HAP-1 (cell line): ENCODE measurements around the gene PDLIM1.
A peak's percentile ranks its signal among the peaks of the same experiment; 100 is the strongest.

Experiments
- DNase-seq, 2 experiments: peaks; one replicate each; pipeline ENCODE4 v3.0.0-alpha.2; 2016 to 2020; ENCODE audit warnings: low spot score in 2 of 2
- H3K27me3 ChIP-seq: fragments of 250-450 bp; sonication (Bioruptor Pico); 2 replicates; pipeline ENCODE4 v1.5.1; 2020; ENCODE audit warnings: low read depth, mild to moderate bottlenecking, moderate library complexity
- H3K36me3 ChIP-seq: fragments of 250-450 bp; sonication (Bioruptor Pico); replicated peaks from 2 replicates; pipeline ENCODE4 v1.5.1; 2020; ENCODE audit warnings: mild to moderate bottlenecking
- H3K4me1 ChIP-seq: fragments of 250-450 bp; sonication (Bioruptor Pico); 2 replicates; pipeline ENCODE4 v1.5.1; 2020; ENCODE audit warnings: mild to moderate bottlenecking
- H3K4me3 ChIP-seq: fragments of 250-450 bp; sonication (Bioruptor Pico); 2 replicates; pipeline ENCODE4 v1.5.1; 2020; ENCODE audit warnings: mild to moderate bottlenecking, moderate library complexity
- H3K9me3 ChIP-seq: fragments of 250-450 bp; sonication (Bioruptor Pico); 2 replicates; pipeline ENCODE4 v1.5.1; 2020; ENCODE audit warnings: mild to moderate bottlenecking, moderate library complexity
- in situ Hi-C: fragments of 300-500 bp; cut with MboI; formaldehyde crosslinking; loops from 3 replicates; pipeline ENCODE4 v1.14.3; 2020; ENCODE audit warnings: low sequenced_read_pairs, inconsistent platforms, mixed read lengths

PDLIM1 gene

DNA sequence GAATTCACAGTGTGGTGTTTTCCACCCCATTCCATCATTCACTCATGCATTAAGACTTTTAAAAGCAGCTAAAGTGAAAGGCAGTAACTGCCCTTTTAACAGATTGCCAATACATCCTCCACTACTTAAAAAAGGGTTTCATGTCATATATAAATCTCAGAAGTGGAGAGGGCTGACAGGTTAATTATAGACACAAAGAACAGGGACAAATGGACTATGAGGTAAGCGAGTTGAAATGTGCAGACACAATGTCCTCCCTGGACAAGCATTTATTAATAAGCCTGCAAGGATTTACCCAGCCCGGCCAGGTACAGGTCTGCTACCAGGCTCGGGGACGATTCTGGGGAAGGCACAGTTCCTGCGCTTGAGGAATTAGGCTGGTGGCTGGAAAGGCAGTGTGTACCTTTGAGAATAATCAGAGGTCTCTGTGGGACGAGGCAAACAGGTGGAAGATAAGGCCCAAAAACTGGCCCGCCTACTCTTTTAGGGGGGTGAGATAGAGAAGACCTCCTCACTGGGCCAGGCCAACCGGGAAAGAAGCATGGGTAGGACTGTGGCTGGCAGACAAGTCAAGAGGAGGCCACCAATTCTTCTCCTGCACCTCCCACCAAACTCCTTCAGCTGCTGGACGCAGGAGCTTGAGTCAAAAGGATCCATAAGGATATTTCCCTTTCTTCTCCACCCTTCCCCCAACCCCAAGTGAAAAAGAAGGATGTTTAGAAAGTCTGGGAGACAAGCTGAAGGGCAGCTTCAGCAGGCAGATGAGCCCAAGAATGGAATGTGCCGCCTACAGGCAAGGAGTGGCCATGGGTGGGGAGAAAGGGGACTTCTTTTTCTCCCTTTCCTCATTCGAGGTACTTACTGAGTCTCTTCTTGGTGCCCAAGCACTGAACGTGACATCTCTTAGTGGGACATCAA lies 1.5 kb downstream of the PDLIM1 start:
- DNase-seq, result peak; percentile 40 to 65
- Histone ChIP-seq H3K27me3 (no peaks in the 10 kb centered on the region), H3K36me3 (no peaks in the 10 kb centered on the region), H3K4me3 (peak overlapping the region; percentile 81), H3K4me1 (peaks cover 9% of the 10 kb centered on the region), H3K9me3 (no peaks in the 10 kb centered on the region)
- in situ Hi-C loops, result no loop called here

DNA sequence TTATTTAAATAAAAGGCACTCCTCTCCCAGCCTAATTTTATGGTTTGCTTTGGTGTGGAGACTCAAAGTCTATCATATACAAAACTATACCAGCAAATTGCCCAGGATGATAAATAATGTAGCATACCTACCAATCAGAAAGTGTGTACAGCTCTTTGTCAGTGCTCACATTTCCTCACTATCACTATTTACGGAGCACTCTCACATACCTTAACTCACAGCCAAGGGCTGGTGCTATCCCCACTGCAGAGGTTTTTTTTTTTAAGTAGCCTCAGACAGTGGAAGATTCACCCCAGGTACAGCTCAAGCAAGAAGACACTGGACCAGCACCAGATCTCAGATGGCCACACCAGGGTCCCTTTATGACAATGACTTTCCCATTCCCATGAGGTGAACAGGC lies 2.5 kb downstream of the PDLIM1 start:
- Histone ChIP-seq H3K27me3 (no peaks in the 10 kb centered on the region), H3K4me1 (peaks cover 9% of the 10 kb centered on the region; the same call in 1 of the 2 replicates), H3K9me3 (no peaks in the 10 kb centered on the region), H3K36me3 (no peaks in the 10 kb centered on the region), H3K4me3 (no peak overlapping the region)
- in situ Hi-C loops, result no loop called here
- DNase-seq, result no peak

DNA sequence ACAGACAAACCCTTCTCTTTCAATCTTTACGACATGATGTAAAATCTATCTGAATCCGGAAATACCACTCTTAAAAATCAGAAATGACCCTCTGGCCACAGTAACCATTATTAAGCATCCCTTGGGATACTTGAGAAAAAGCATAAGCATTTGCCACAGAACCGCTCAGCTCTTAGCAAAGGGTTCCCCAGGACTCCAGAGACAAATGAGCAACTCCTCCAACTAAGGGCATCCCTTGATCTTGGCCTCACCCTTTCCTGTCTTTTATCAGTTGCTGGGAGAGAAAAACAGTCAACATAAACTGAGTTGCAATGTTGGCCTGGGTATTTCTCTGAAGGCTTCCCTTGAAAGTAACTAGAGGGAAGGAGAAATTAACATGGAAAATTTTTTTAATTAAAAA lies 3.5 kb downstream of the PDLIM1 start:
- Histone ChIP-seq H3K36me3 (no peaks in the 10 kb centered on the region), H3K4me3 (no peak overlapping the region), H3K9me3 (no peaks in the 10 kb centered on the region), H3K27me3 (no peaks in the 10 kb centered on the region), H3K4me1 (peaks cover 9% of the 10 kb centered on the region; the same call in 1 of the 2 replicates)
- in situ Hi-C loops, result no loop called here
- DNase-seq, result no peak

DNA sequence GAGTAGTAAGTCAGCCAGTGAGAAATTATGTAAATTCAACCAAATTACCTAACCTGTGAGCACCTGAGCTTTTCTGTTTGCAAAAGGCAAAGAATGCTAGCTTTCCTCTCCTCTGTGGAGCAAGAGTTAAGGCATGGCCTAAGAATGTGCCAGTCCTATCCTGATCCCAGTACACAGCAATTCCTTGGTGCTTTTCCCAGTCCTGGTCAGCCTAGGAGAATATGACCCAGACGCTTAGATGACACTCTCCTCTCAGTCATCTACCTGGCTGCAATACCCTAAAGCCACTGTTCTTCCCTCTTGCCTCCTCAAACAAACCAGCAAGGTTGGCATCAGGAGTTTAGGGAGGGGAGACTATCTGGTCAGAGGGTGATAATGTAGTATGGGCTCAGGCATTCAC lies 4.1 kb downstream of the PDLIM1 start:
- H3K36me3 ChIP-seq, result no peaks in the 10 kb centered on the region
- no peaks in the 10 kb centered on the region for H3K27me3 ChIP-seq
- in situ Hi-C loops, result no loop called here
- no peak for DNase-seq
- H3K4me1 ChIP-seq, result peaks cover 9% of the 10 kb centered on the region; the same call in 1 of the 2 replicates
- no peak overlapping the region for H3K4me3 ChIP-seq
- no peaks in the 10 kb centered on the region for H3K9me3 ChIP-seq

DNA sequence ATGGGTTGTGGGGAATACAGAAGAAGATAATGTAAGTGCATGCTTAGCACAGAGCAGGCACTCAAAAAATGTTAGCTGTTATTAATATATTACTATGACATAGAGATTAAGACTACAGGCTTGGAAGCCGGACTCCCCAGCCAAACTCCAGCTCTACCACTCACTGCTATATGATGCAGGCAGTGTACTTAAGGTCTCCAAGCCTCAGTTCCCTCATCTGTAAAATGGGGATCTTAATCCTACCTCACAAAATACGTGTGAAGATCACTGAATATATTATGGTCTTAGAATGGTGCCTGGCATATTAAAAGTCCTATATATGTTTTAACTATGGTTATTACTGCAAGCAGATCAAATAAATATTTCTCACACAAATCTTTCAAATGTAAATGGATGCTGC lies 5.2 kb downstream of the PDLIM1 start:
- H3K4me1 ChIP-seq, result peaks cover 9% of the 10 kb centered on the region; the same call in 1 of the 2 replicates
- H3K4me3 ChIP-seq, result no peak overlapping the region
- no peak for DNase-seq
- H3K36me3 ChIP-seq, result no peaks in the 10 kb centered on the region
- in situ Hi-C loops, result no loop called here
- H3K27me3 ChIP-seq, result no peaks in the 10 kb centered on the region
- H3K9me3 ChIP-seq, result no peaks in the 10 kb centered on the region

DNA sequence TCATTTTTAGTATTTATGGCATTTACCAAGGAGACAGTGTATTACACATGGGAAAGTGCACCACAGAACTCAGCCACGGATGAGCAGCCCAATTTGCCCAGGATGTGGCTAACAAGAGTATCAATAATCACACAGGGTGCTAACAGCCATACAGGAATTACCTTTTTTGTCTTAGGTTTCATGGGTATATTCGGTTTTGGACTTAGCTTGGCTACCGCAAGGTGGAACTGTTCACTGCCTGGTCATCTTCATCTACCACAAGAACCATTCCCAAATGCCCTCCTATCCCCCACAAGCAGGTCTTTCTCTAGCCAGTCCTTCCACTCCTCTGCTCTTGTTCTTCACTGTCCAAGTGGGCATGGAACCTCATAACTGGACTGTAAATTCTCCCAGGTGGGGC lies 6.0 kb downstream of the PDLIM1 start:
- Histone ChIP-seq H3K36me3 (no peaks in the 10 kb centered on the region), H3K9me3 (no peaks in the 10 kb centered on the region), H3K4me3 (no peak overlapping the region), H3K27me3 (no peaks in the 10 kb centered on the region), H3K4me1 (peaks cover 7% of the 10 kb centered on the region; the same call in 1 of the 2 replicates)
- no peak for DNase-seq
- in situ Hi-C loops, result no loop called here

DNA sequence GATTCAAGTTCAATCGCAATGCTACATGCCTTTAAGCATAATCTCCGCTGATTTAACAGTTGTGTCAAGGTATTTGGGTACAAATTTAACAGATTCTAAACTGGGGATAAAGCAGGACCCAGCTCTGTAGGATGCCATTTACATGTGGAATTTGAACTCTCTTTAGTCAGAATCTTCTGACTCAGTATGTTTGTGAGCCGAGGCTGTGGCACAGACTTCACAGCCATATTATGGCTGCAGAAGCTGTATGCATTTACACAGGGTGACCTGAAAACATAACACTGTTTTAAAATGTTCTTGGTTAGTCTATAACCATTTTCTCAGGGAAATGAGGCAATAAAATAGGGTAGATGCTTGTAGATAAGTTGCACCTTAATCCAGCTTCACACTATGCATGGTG lies 8.7 kb downstream of the PDLIM1 start:
- Histone ChIP-seq H3K4me1 (no peaks in the 10 kb centered on the region), H3K9me3 (no peaks in the 10 kb centered on the region), H3K4me3 (no peak overlapping the region), H3K36me3 (no peaks in the 10 kb centered on the region), H3K27me3 (no peaks in the 10 kb centered on the region)
- no peak for DNase-seq
- in situ Hi-C loops, result no loop called here

DNA sequence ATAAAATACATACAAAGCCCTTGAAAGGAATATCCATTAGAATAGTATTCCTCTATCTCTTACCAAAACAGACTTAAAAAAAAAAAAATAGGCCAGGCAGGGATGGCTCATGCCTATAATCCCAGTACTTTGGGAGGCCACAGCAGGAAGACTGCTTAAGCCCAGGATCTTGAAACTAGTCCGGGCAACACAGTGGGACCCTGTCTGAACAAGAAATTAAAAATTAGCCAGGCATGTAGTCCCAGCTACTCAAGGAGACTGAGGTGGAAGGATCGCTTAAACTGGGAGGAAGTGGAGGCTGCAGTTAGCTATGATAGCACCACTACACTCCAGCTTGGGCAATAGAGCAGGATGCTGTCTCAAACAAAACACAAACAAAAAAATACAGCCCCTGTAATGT lies 9.6 kb downstream of the PDLIM1 start:
- DNase-seq, result no peak
- in situ Hi-C loops, result no loop called here
- H3K27me3 ChIP-seq, result no peaks in the 10 kb centered on the region
- H3K36me3 ChIP-seq, result no peaks in the 10 kb centered on the region
- H3K4me1 ChIP-seq, result no peaks in the 10 kb centered on the region
- no peaks in the 10 kb centered on the region for H3K9me3 ChIP-seq
- no peak overlapping the region for H3K4me3 ChIP-seq

DNA sequence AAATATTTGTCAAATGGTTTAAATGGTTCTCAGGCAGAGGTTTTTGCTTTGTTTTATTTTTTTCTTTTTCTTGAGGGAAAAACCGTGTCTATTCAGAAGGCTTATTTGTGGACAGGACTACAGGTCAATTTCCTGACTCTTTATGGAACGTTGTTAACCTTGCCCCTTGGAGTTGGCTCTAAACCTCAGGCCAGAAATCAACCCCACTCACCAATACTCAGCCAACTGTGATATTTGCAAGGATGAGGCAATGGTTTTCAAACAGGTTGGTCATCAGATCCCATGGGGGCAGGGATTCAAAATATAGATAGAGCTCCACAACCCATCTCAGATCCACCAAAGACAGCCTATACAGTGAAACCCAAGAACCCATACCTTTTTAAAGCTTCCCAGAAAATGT lies 10.2 kb downstream of the PDLIM1 start:
- in situ Hi-C loops, result no loop called here
- Histone ChIP-seq H3K4me1 (no peaks in the 10 kb centered on the region), H3K9me3 (no peaks in the 10 kb centered on the region), H3K36me3 (no peaks in the 10 kb centered on the region), H3K4me3 (no peak overlapping the region), H3K27me3 (no peaks in the 10 kb centered on the region)
- DNase-seq, result no peak

DNA sequence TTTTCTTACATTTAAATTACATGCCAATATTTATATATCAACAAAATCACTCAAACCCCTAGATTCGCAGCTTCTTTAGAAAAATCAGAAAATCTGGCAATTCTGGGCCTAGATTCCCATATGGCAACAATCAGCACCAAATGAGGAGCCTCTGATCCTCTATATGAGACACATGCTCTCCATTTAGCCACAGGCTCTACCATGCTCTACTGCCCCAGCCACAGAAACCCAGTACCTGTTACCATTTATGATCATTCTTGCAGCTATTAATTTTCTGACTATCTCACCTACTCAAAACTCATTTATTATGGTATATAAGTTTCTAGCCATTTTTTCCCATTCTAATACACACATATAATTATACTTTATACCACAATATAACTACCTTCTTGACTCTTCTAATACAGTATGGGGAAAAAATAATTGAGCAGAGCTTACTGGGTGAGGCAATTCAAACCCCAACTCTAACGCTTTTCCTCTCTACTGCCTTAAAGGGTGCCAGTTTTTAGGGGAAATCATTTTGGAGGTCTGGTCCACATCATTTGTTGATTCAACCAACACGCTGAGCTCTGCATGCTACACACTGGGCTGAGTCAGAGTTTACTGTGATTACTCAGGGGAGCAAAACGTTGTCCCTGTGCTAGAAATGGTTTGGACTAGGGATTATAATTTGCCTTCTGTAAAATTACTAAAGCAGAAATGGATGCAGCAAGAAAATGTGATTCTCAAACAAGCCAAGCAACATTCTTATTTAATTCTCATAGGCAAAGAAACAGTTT lies 11.6 kb downstream of the PDLIM1 start:
- H3K27me3 ChIP-seq, result no peaks in the 10 kb centered on the region
- no peak for DNase-seq
- H3K9me3 ChIP-seq, result no peaks in the 10 kb centered on the region
- H3K4me3 ChIP-seq, result no peak overlapping the region
- in situ Hi-C loops, result no loop called here
- H3K36me3 ChIP-seq, result no peaks in the 10 kb centered on the region
- no peaks in the 10 kb centered on the region for H3K4me1 ChIP-seq

DNA sequence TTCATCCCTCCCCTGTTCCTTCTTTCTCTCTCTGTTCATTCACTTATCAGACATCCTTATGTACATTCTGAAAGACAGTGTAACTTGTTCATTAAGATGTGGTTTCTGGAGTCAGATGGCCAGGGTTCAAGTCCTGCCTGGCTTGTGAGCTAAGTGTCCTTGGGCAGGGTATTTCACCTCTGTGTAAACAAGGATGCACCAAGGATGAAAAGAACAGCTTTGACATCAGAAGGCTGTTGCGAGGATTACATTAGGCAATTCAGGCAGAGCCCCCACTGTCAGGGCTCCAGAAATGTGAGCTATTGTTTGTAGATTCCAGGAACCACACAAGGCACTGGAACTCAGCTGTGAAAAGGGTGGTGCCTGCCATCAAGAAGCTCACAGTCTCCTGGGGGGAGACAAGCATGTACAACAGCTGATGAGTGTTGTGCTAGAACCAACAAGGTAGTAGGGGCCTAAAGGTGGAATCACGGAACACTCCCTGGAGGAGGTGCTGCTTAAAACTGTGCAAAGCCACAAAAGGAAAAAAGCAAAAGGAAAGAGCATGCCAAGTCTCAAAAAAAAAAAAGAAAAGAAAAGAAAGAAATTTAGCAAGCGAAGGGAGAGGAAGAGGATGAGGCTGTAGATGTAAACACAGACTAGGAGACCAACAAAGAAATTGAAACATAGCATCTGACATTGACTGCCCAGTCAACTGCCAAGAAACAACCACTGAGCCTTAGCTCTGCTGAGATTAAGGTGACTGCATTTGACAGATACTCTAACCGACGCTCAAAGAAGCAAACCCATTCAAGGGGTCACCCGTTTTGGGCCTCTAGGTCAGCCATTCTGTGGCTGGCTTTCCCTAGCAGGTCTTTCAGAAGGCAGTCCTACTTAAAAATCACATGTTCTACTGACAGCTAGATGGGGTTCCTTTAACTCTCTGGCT lies 12.5 kb downstream of the PDLIM1 start:
- H3K4me1 ChIP-seq, result no peaks in the 10 kb centered on the region

DNA sequence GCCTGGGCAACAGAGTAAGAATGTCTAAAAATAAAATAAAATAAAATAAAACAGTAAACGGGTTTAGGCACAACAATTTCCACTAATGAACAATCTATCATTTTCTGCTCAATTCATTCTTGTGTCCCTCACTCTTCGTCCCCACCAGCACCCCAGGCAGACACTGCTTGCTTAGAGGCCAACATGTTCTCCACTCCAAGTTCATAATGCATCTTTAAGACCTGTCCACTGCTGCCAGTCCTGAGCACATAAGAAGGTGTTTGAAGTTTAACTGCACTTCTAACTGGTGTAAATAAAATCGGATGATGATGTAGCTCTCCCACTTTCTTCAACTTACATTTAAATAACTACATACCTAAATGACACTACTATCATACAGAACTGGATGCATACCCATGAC lies 13.2 kb downstream of the PDLIM1 start:
- Histone ChIP-seq H3K4me3 (no peak overlapping the region), H3K4me1 (no peaks in the 10 kb centered on the region), H3K9me3 (no peaks in the 10 kb centered on the region), H3K36me3 (no peaks in the 10 kb centered on the region), H3K27me3 (no peaks in the 10 kb centered on the region)
- in situ Hi-C loops, result no loop called here
- no peak for DNase-seq

More for the DNA sequence above, 12.5 kb downstream of the PDLIM1 start:
- H3K27me3 ChIP-seq, result no peaks in the 10 kb centered on the region
- no peak overlapping the region for H3K4me3 ChIP-seq
- in situ Hi-C loops, result no loop called here
- DNase-seq, result no peak
- H3K36me3 ChIP-seq, result no peaks in the 10 kb centered on the region
- no peaks in the 10 kb centered on the region for H3K9me3 ChIP-seq

DNA sequence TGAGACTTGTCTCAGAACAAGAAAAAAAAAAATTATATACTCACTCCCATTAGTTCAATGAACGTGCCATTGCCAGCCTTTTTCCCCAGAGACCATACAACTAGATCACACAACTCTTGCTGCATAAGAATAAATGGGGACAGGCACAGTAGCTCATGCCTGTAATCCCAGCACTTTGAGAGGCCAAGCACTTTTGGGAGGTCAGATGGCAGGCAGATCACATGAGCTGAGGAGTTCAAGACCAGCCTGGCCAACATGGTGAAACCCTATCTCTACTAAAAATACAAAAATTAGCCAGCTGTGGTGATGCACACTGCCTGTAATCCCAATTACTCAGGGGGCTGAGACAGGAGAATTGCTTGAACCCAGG lies 13.6 kb downstream of the PDLIM1 start:
- no peak for DNase-seq
- in situ Hi-C loops, result no loop called here
- Histone ChIP-seq H3K27me3 (no peaks in the 10 kb centered on the region), H3K9me3 (no peaks in the 10 kb centered on the region), H3K4me3 (no peak overlapping the region), H3K4me1 (no peaks in the 10 kb centered on the region), H3K36me3 (no peaks in the 10 kb centered on the region)
